ENCODE measurements around the gene S100PBP.

Gene S100PBP

DNA sequence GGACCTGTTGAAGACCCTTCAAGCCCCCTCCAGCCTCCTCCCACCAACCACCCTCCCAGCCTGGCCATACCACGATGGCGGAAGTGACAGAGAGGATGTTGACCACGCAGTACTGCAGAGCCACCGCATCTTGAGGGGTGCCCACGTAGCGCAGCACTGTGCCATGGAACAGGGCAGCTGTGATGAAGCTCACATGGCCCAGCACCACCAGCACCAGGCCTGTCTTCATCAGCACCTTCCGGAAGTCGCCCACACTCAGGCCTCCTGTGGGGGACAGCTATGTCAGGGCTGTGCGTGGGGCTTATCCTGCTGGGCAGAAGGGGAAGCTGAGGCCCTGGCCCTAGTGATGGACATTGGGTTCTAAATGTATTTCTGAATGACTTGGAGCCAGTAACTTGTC lies 80.6 kb downstream of the S100PBP start:
- no peak for TF ChIP-seq POLR2AphosphoS5 (IDR thresholded peaks at IDR 0.05; ENCODE audit: low read depth, low read length)
- TF ChIP-seq FOXP2 (optimal IDR thresholded peaks at IDR 0.05; ENCODE audit: borderline replicate concordance, extremely low read depth, extremely low read length, insufficient read depth), result no peak
- TF ChIP-seq TAF1 (IDR thresholded peaks at IDR 0.05; ENCODE audit: borderline replicate concordance, insufficient read depth, low read length), result no peak
- no peak for TF ChIP-seq SIN3A (IDR thresholded peaks at IDR 0.05; ENCODE audit: borderline replicate concordance, insufficient read depth, low read length)
- TF ChIP-seq, protein P1, sequence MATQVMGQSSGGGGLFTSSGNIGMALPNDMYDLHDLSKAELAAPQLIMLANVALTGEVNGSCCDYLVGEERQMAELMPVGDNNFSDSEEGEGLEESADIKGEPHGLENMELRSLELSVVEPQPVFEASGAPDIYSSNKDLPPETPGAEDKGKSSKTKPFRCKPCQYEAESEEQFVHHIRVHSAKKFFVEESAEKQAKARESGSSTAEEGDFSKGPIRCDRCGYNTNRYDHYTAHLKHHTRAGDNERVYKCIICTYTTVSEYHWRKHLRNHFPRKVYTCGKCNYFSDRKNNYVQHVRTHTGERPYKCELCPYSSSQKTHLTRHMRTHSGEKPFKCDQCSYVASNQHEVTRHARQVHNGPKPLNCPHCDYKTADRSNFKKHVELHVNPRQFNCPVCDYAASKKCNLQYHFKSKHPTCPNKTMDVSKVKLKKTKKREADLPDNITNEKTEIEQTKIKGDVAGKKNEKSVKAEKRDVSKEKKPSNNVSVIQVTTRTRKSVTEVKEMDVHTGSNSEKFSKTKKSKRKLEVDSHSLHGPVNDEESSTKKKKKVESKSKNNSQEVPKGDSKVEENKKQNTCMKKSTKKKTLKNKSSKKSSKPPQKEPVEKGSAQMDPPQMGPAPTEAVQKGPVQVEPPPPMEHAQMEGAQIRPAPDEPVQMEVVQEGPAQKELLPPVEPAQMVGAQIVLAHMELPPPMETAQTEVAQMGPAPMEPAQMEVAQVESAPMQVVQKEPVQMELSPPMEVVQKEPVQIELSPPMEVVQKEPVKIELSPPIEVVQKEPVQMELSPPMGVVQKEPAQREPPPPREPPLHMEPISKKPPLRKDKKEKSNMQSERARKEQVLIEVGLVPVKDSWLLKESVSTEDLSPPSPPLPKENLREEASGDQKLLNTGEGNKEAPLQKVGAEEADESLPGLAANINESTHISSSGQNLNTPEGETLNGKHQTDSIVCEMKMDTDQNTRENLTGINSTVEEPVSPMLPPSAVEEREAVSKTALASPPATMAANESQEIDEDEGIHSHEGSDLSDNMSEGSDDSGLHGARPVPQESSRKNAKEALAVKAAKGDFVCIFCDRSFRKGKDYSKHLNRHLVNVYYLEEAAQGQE (IDR thresholded peaks at IDR 0.05; ENCODE audit: insufficient read depth in 1 of 2, low read depth in 2 of 2, low read length in 2 of 2), result no peak

GRCh38 chr1:32898958-32899357 lies 81.5 kb downstream of the S100PBP start:
- TF ChIP-seq POLR2AphosphoS5 (IDR thresholded peaks at IDR 0.05; ENCODE audit: low read depth, low read length), result no peak
- TF ChIP-seq TAF1 (IDR thresholded peaks at IDR 0.05; ENCODE audit: borderline replicate concordance, insufficient read depth, low read length), result no peak
- TF ChIP-seq FOXP2 (optimal IDR thresholded peaks at IDR 0.05; ENCODE audit: borderline replicate concordance, extremely low read depth, extremely low read length, insufficient read depth), result no peak
- TF ChIP-seq SIN3A (IDR thresholded peaks at IDR 0.05; ENCODE audit: borderline replicate concordance, insufficient read depth, low read length), result no peak
- TF ChIP-seq, protein P1 (IDR thresholded peaks at IDR 0.05; ENCODE audit: insufficient read depth in 1 of 2, low read depth in 2 of 2, low read length in 2 of 2), result no peak

GRCh38 chr1:32899586-32900296 lies 82.3 kb downstream of the S100PBP start:
- no peak for TF ChIP-seq SIN3A (IDR thresholded peaks at IDR 0.05; ENCODE audit: borderline replicate concordance, insufficient read depth, low read length)
- TF ChIP-seq, protein P1 (IDR thresholded peaks at IDR 0.05; ENCODE audit: insufficient read depth in 1 of 2, low read depth in 2 of 2, low read length in 2 of 2), result no peak
- no peak for TF ChIP-seq FOXP2 (optimal IDR thresholded peaks at IDR 0.05; ENCODE audit: borderline replicate concordance, extremely low read depth, extremely low read length, insufficient read depth)
- TF ChIP-seq POLR2AphosphoS5 (IDR thresholded peaks at IDR 0.05; ENCODE audit: low read depth, low read length), result no peak

DNA sequence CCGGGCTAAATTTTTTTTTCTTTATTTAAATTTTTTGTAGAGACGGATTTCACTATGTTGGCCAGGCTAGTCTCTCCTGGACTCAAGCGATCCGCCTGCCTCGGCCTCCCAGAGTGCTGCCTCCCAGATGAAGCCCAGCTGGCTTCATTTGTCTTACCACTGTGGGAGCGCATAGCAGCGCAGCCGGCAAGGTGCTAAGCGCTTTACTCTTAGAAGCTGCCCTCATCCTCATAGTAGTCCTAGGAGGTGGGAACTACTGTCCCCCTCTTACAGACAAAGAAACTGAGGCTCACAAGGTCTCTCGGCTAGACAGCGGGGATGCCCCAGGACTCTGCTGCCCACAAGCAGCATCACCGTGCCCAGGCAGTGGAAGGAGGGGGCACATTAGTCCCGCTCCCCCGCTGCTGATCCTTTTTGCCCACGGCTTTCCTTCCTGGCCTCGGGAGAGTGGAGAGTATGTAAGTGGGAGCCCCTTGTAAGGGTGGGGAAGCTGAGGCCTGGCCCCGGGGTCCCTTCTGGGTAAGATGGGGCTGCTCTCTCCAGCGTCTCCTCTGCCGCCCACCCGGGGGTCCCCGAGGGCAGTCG lies 83.0 kb downstream of the S100PBP start:
- TF ChIP-seq TAF1 (IDR thresholded peaks at IDR 0.05; ENCODE audit: borderline replicate concordance, insufficient read depth, low read length) (no peak), FOXP2 (optimal IDR thresholded peaks at IDR 0.05; ENCODE audit: borderline replicate concordance, extremely low read depth, extremely low read length, insufficient read depth) (no peak), SIN3A (IDR thresholded peaks at IDR 0.05; ENCODE audit: borderline replicate concordance, insufficient read depth, low read length) (no peak), POLR2AphosphoS5 (IDR thresholded peaks at IDR 0.05; ENCODE audit: low read depth, low read length) (no peak)
- TF ChIP-seq, protein P1 (IDR thresholded peaks at IDR 0.05; ENCODE audit: insufficient read depth in 1 of 2, low read depth in 2 of 2, low read length in 2 of 2), result no peak
